HS-27A (cell line): Measurements from ENCODE around the gene RAE1.
"Not testable (repeated sequence)": the region's sequence is repeated elsewhere in the genome, so short reads cannot be mapped to it uniquely, and the experiment has no call there.

Experiments
- DNase-seq: peaks from one replicate; pipeline ENCODE4 v3.0.0-alpha.2; 2012; ENCODE audit warnings: low read depth, missing footprints

RAE1 gene

GRCh38 chr20:57414867-57415592 is 64.0 kb downstream of the RAE1 start:
- DNase-seq, result no peak

GRCh38 chr20:57415771-57416170 is 64.7 kb downstream of the RAE1 start:
- DNase-seq, result no peak

GRCh38 chr20:57416296-57417022 is 65.4 kb downstream of the RAE1 start:
- no peak for DNase-seq

DNA sequence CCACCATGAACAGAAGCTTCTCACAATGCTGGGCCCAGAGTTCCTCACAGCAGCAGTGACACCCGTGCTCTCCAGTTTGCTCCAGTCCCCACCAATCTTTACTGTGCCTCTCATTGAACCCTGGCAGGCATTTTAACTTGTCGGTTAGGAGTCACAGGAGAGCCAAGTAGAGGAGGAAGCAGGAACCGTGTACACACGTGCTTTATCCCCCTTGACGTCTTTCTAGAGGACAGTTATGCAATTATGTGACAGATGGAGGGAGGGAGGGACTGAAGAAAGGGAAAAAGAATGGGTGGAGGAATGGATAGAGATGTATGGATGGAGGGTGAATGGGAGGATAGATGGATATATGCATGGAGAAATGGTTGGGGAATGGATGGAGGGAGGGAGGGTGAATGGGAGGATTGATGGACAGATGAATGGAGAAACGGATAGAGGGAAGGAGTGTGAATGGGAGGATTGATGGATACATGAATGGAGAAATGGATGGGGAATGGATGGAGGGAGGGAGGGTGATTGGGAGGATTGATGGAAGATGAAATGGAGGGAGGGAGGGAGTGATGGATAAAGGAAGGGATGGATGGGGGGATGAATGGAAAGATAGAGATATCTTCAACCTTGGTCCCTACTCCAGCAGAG is 66.1 kb downstream of the RAE1 start:
- DNase-seq, result no peak

GRCh38 chr20:57417830-57418780 is 67.0 kb downstream of the RAE1 start:
- DNase-seq, result no peak

GRCh38 chr20:57419479-57419878 is 68.4 kb downstream of the RAE1 start:
- DNase-seq, result not testable (repeated sequence)

DNA sequence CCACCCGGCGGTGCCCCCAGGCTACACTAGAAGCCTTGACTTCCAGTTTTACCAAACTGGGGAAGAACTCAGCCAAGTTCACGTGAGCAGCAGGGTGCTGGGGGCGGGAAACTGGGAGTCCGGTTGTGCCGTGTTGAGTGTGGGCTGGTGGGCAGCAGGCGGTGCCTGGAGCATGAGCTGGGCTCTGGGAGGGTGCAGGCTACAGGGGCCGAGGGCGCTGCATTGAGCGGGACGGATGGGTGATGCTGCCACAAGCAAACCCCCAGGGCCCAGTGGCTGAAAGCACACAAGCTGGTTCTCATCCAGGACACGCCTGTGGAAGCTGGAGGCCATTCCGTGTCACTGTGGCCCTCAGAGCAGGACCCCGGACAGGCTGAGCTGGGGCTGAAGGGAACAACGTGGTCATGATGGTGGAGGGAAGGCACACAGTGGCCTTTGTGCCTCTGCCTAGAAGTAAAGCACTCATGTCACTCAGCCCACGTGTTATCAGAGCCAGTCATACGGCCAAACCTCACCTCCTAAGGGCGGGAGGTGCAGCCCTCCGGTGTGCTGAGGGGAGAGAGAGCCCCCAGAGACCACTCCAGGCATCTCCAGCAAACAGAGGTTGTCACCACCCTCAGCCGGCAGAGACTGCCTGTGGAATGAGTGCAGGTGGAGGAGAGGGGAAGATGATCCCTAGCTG is 69.7 kb downstream of the RAE1 start:
- DNase-seq, result no peak

GRCh38 chr20:57421253-57422220 is 70.5 kb downstream of the RAE1 start:
- DNase-seq, result no peak

DNA sequence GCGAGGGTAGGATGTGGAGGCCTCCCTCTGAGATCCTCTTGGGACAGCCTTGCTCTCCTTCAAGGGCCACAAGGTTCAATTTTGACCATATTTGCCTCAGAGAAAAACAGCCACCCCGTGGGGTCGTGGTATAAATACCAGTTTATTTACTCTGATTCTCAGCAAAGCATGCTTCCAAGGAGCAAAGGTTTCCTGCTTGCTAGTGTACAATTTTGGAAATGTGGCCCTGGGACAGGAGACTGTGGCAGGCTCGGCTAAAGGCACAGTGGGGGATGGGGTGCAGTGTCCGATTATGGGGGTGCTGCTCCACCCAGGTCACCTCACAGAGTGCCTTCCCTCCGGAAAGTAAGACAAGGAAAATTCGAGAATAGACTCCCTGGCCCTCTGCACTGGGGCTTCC is 71.2 kb downstream of the RAE1 start:
- DNase-seq, result no peak

DNA sequence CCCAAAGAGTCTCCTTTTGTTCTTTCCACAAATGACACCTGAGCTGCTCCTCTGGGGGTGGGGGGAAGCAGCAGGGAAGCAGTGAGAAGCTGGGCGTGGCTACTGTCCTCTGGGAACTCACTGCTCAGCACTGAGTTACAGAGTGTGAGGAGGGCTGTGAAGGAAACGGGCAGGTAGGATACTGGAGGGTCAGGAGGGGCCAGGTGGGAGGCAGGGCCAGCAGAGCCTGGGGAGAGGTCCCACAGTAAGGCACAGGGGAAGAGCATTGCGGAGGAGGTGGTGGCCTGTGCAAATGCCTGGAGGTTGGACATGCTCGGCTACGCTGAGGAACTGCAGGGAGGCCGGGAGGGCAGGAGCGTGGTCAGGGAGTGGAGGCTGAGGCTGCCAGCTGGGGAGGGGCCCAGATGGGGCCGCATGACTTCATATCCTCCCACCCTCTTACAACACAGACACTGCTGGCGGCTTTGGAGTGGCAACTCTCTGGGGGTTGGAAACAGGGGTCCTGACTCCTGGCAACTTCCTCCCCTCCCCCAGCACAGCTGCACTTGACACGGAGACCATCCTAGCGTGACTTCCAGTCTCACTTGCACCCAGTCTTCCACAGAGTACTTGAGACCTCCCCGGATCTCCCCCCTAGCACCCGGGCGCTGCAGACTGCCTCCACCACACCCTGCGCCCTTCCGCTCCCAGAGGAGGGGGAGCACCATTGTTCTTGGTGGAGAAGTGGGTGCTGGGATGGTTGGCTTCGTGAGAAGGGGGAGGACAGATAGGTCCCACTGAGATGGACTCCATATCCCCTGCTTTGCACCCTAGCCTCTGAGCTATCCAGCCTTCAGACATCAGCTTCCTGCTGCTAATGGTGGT is 74.3 kb downstream of the RAE1 start:
- DNase-seq, result no peak

- no peak for DNase-seq
Measured at GRCh38 chr20:57426271-57426689, 75.2 kb downstream of the RAE1 start.

DNA sequence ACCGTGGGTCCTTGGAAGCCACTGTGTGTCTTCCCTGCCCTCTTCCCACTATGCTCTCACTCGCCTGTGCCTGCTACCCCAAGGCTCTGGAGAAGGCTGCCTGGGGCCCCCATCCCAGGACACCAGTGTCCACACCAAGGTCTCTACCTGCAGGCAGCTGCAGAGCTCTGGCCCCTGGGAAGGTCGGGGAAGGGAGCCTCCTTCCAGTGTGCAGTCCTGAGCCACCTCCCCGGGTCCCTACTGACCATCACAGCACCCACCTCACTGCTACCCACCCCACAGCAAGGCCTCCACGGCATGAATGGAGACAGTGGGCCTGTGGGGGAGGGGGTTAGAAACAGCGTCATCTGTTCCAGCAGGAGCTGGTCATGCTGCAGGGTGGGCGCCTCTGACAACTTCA is 75.8 kb downstream of the RAE1 start:
- no peak for DNase-seq

GRCh38 chr20:57428324-57429158 is 77.5 kb downstream of the RAE1 start:
- no peak for DNase-seq
